Naive thymus-derived CD8-positive, alpha-beta T cell (primary cell): Measurements from ENCODE around the gene SETD7. TPM values are rescaled to one million over a fixed set of nuclear protein-coding genes. Genes with fewer than 3 reads are reported as not detected.
A peak's percentile ranks its signal among the peaks of the same experiment; 100 is the strongest.

Experiments
- ATAC-seq, 2 donors: fragments of 150-1000 bp; cut with Tn5 transposase in 1 of 2; sonication (Bioruptor Pico), chemical (Tn5 transposase) in 1 of 2; 1 replicate in 1 of 2; 2 replicates in 1 of 2; pipeline ENCODE4 v1.10.0; 2021; ENCODE audit warnings: mild to moderate bottlenecking in 2 of 2, moderate library complexity in 2 of 2
- POLR2A ChIA-PET: fragments of 350-600 bp; sonication (Branson Sonifier 250); formaldehyde crosslinking; loops from one replicate; lab custom pipeline; 2021; ENCODE audit warnings: antibody characterized with exemption; lab: Charles Lee
- DNase-seq, 10 donors: peaks; one replicate each; pipeline versions ENCODE4 v3.0.0 to v3.0.0-alpha.2; 2020 to 2022
- H3K27ac Mint-ChIP-seq, 10 donors: one replicate each; pipeline ENCODE4 v1.8.0; 2020 to 2022; ENCODE audit warnings: mild to moderate bottlenecking in 10 of 10, mixed read lengths in 10 of 10, moderate library complexity in 4 of 10, inconsistent platforms in 1 of 10
- H3K27me3 Mint-ChIP-seq, 5 donors: one replicate each; pipeline ENCODE4 v1.8.0; 2021 to 2022; ENCODE audit warnings: mixed read lengths in 5 of 5
- H3K36me3 Mint-ChIP-seq, 3 donors: one replicate each; pipeline ENCODE4 v1.8.0; 2020 to 2022; ENCODE audit warnings: mixed read lengths in 3 of 3, mild to moderate bottlenecking in 2 of 3, inconsistent platforms in 1 of 3
- H3K4me1 Mint-ChIP-seq, 4 donors: one replicate each; pipeline ENCODE4 v1.8.0; 2021 to 2022; ENCODE audit warnings: mixed read lengths in 4 of 4
- H3K4me3 Mint-ChIP-seq, 10 donors: one replicate each; pipeline ENCODE4 v1.8.0; 2020 to 2022; ENCODE audit warnings: mild to moderate bottlenecking in 10 of 10, mixed read lengths in 10 of 10, moderate library complexity in 6 of 10, inconsistent platforms in 1 of 10
- H3K9me3 Mint-ChIP-seq, 9 donors: one replicate each; pipeline ENCODE4 v1.8.0; 2020 to 2022; ENCODE audit warnings: mixed read lengths in 9 of 9, mild to moderate bottlenecking in 3 of 9, inconsistent platforms in 1 of 9, moderate library complexity in 1 of 9
- polyA plus RNA-seq, 3 donors: library from polyadenylated mRNA; unstranded; fragments of 300-500 nt; fragmentation: Illumina TruSeq; gene quantifications; one replicate each; pipeline ENCODE4 v1.2.3, GENCODE V29; 2021
- total RNA-seq, 8 experiments: library from RNA in 2 of 8; stranded (reverse) in 2 of 8; gene quantifications; one replicate each; pipeline ENCODE4 v1.2.3 and lab custom pipeline; 2021 to 2026

The SETD7 gene
- total and polyA plus RNA-seq, 5 experiments from 2014 or later: 0.09 to 2.7 (median 0.36) TPM

DNA sequence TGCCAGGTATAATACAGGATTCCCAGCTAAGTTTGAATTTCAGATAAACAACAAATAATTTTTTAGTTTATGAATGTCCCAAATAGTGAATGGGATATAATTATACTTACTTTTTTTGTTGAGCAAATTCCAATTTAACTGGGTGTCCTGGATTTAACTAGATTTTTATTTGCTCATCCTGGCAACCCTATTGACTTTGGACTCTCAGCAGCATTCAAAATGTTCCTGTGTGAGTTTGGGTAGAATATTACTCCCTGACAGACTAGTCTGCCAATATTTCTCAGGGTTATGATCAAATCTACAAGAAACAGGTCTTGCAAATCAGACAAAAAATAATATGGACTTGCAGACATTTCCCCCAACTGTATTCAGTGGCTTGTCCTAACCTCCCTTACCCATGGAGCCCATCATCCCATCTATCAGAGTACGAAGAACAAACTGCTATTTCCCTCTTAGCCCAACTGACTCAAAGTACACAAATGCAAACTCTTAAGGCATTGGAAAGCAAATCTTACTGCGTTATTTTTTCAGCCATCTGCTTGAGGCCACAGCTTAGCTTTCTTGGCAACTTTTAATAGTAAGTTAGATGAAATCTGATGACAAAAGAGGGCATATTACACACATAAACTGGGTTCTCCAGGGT, 20.7 kb downstream of the SETD7 start:
- Mint-ChIP-seq H3K4me1 (peaks cover 0 to 3% (median under 1%) of the 10 kb centered on the region in 4 donors), H3K4me3 (no peak overlapping the region), H3K27ac (no peak overlapping the region), H3K36me3 (no peaks in the 10 kb centered on the region), H3K27me3 (peaks cover 0 to 4% (median 0%) of the 10 kb centered on the region in 5 donors), H3K9me3 (no peaks in the 10 kb centered on the region)
- POLR2A ChIA-PET: interaction anchor here (0.7 kb wide), 1 partner anchor 30 kb away, joined by 3 read pairs; no protein-coding TSS in a partner anchor
- DNase-seq: no peak
- ATAC-seq: no peak

DNA sequence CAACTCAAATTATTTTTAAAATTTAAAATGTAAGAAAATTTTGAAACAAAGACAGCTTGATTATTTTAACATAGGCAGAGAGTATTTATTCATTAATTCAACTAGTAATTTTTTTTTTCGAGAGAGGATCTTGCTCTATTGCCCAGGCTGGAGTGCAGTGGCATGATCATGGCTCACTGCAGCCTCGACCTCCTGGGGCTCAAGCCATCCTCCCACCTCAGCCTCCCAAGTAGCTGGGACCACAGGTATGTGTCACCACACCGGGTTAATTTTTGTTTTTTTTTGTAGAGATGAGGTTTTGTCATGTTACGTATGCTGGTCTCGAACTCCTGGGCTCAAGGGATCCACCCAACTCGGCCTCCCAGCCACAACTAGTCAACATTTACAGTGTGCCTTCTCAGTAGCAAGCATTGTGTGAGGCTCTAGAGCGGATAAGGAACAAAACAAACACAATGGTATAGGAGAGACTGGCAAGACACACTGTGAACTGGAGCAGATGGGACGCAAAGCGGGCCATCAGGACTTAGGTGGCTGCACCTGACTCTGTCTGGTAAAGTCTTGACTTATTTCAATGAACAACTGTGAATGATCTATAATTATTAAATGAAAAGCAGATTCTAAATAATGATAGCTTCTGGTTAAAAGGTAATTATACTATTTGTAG, 21.6 kb downstream of the SETD7 start:
- POLR2A ChIA-PET: interaction anchor here (0.7 kb wide), 1 partner anchor 29 kb away, joined by 3 read pairs; no protein-coding TSS in a partner anchor
- H3K9me3 Mint-ChIP-seq: no peaks in the 10 kb centered on the region
- H3K27me3 Mint-ChIP-seq: peaks cover 0 to 4% (median 0%) of the 10 kb centered on the region in 5 donors
- no peak overlapping the region for H3K27ac Mint-ChIP-seq
- DNase-seq: no peak
- no peak for ATAC-seq
- no peaks in the 10 kb centered on the region for H3K36me3 Mint-ChIP-seq
- peaks cover 0 to 3% (median under 1%) of the 10 kb centered on the region in 4 donors for H3K4me1 Mint-ChIP-seq
- H3K4me3 Mint-ChIP-seq: no peak overlapping the region

DNA sequence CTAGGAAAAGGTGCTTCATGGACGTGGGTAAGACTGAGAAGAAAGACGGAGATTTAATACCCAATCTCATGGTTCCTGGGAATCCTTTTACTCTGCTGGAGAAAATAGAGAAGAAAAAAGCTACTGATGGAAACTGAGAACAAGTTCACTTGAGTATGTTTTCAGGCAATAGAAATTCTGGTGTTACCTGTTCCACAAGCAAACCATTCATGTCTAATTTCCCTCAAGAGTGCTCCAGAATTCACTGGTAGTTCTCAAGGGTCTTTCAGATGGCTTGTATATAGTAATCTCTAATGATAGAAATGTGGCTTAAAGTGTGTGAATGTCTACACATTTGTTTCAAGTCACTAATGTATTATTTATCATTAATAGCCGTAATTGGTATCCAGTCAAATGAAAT, 22.5 kb downstream of the SETD7 start:
- Mint-ChIP-seq H3K27ac (no peak overlapping the region), H3K4me1 (peaks cover 0 to 3% (median 2%) of the 10 kb centered on the region in 4 donors), H3K9me3 (no peaks in the 10 kb centered on the region), H3K36me3 (no peaks in the 10 kb centered on the region), H3K27me3 (peaks cover 0 to 3% (median 0%) of the 10 kb centered on the region in 5 donors), H3K4me3 (no peak overlapping the region)
- ATAC-seq (no peak), DNase-seq (no peak)
- POLR2A ChIA-PET: no interaction called here

DNA sequence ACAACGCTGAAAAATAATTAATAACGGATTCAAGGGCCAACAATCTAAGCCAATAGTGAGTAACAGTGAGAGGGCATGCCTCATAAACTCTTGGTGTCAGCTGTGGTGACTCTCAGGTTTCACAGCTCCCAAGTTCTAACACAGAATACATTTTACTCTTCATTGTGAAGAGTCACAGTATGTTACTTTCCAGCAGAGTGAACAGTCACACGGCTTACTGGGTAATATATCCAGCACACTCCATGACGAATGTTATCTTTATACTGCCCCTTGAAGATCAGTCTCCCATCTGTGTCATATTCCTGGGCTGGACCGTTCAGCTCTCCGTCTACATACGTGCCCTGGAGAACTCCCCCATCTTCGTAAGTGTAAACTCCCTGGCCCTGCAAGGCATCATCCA, 23.1 kb downstream of the SETD7 start:
- Mint-ChIP-seq H3K36me3 (no peaks in the 10 kb centered on the region), H3K4me3 (no peak overlapping the region), H3K9me3 (no peaks in the 10 kb centered on the region), H3K27me3 (peaks cover 0 to 3% (median 0%) of the 10 kb centered on the region in 5 donors), H3K27ac (no peak overlapping the region), H3K4me1 (peaks cover 0 to 5% (median 2%) of the 10 kb centered on the region in 4 donors)
- no peak for DNase-seq
- ATAC-seq: no peak
- POLR2A ChIA-PET: no interaction called here

DNA sequence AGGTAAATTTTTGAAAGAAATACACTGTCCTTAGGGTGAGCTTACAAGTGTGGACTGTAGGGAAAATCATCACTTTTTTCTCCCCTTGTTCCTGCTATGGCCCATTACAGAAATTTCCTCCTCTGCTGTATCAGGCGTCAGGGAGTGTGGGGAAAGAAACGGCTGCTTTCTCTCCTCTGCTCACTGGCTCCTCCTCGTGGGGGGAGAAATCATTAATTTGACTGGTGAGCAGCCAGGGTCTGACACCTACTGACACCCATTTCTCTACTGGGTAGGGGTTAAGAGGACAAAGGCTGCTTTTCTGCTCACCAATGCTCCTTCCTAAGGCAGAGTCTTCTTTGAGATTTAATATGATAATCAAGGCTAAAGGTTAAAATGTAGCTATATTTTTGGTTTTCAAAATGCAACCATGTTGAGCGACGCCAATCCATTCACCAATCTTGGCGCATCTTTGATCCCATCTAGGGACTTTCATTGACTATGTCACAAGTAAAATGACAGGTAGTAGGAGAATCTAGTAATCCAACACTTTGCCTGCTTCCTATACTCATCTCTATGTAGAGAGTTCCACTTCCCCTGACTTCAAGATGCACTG, 25.1 kb downstream of the SETD7 start:
- H3K4me1 Mint-ChIP-seq: peaks cover 0 to 11% (median 3%) of the 10 kb centered on the region in 4 donors
- H3K4me3 Mint-ChIP-seq: no peak overlapping the region
- POLR2A ChIA-PET: no interaction called here

DNA sequence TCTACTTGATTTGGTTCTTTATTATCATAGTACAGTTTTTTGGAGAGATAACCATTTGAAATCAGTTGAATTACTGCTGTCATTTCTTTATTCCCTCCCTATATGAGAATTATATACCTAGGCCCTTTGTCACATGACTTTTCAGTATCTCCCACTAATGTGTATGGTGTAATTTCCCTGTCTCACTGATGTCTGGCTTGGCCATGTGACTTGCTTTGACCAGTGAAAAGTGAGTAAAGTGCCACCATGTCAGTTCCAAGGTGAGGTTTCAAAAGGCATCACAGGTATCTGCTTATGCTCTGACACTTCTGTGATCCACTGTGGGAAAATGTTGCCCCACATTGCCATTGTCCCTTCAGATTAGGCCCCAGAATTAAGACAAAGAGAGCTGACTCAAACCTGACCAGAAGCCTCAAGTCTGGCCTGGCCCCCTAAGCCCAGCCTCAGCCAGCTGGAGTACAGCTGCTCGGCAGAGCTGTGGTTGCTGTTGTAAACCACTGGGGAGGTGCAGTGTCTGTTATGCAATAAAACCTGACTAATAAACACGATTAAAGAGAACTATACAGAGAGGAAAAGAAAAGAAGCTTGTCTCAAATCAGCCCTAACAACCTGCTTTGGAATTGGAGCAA, 27.5 kb downstream of the SETD7 start:
- POLR2A ChIA-PET: interaction anchor here (0.6 kb wide), 1 partner anchor 203 kb away, joined by 8 read pairs; no protein-coding TSS in a partner anchor
- Mint-ChIP-seq H3K4me3 (no peak overlapping the region), H3K4me1 (peaks cover 2 to 23% (median 10%) of the 10 kb centered on the region in 4 donors), H3K27ac (peak overlapping the region in 2 of 10 donors; percentile 20 to 32), H3K9me3 (no peaks in the 10 kb centered on the region), H3K27me3 (no peaks in the 10 kb centered on the region), H3K36me3 (no peaks in the 10 kb centered on the region)
- ATAC-seq (no peak), DNase-seq (no peak)

More for the DNA sequence above, 25.1 kb downstream of the SETD7 start:
- DNase-seq (peak; percentile 18 to 77 (median 54)), ATAC-seq (peak; percentile 66 to 68)
- H3K27ac Mint-ChIP-seq: no peak overlapping the region
- H3K9me3 Mint-ChIP-seq: no peaks in the 10 kb centered on the region
- no peaks in the 10 kb centered on the region for H3K36me3 Mint-ChIP-seq
- no peaks in the 10 kb centered on the region for H3K27me3 Mint-ChIP-seq

DNA sequence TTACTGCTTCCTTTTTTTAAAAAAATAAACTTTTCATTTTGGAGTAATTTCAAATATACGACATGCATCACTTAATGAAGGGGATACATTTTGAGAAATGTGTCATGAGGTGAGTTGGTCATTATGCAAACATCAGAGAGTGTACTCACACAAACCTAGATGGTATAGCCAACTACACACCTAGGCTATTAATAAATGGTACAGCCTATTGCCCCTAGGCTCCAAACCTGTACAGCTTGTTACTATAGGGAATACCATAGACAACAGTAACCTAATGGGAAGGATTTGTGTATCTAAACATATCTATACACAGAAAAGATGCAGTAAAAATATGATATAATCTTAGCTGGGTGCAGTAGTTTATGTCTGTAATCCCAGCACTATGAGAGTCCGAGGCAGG, 29.1 kb downstream of the SETD7 start:
- ATAC-seq: no peak
- no peak for DNase-seq
- Mint-ChIP-seq H3K4me1 (peaks cover 4 to 29% (median 10%) of the 10 kb centered on the region in 4 donors), H3K9me3 (no peaks in the 10 kb centered on the region), H3K27me3 (no peaks in the 10 kb centered on the region), H3K4me3 (no peak overlapping the region), H3K36me3 (no peaks in the 10 kb centered on the region), H3K27ac (no peak overlapping the region)
- POLR2A ChIA-PET: no interaction called here

DNA sequence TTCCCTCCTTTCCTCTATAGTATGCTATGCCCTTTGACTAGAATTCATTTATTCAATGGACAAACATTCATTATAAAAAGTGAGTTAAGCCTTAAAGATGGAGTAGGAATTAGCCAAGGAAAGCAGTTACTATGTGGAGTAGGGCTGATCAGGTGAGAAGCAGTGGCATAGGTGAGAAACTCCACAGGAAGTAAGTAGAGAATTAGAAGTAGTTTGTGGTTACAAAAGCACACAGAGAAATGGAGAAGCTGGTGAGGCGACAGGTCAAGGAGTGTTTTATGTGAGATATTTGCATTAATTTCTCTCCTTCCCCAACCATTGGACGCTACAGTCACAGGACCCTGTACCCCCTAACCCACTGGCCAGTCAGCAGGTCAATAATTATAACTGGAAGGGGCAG, 30.6 kb downstream of the SETD7 start:
- Mint-ChIP-seq H3K4me1 (peaks cover 3 to 29% (median 9%) of the 10 kb centered on the region in 4 donors), H3K9me3 (no peaks in the 10 kb centered on the region), H3K36me3 (no peaks in the 10 kb centered on the region), H3K4me3 (peak overlapping the region in 1 of 10 donors; percentile 11), H3K27ac (no peak overlapping the region), H3K27me3 (no peaks in the 10 kb centered on the region)
- DNase-seq (no peak), ATAC-seq (no peak)
- POLR2A ChIA-PET: no interaction called here

DNA sequence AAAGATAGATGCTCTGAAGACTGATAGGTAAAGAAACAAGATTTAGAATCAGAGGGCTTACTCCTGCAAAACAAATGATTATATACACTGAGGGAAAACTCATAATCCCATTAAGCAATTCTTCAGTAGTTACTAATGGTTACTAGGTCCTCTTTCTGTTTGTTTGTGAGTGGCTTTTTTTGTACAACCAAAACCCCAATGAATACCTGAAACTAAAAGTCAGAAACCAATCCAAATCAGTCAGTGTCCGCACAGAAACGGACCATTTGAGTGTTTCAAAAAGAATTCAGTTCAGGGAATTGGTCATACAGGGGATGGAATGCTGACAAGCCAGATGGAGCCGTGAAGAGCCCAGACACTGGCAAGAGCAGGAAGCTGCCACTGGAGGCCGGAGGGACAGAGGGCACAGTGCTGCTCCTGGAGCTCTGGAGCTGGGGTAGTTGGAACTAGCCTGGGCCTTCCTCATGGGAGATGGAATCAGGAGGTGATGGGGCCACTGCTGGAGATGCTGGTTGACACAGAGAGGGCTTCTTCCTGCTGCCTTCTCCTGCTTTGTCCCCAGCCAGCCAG, 31.9 kb downstream of the SETD7 start:
- ATAC-seq: no peak
- no peaks in the 10 kb centered on the region for H3K36me3 Mint-ChIP-seq
- H3K27me3 Mint-ChIP-seq: no peaks in the 10 kb centered on the region
- no peak for DNase-seq
- H3K27ac Mint-ChIP-seq: no peak overlapping the region
- POLR2A ChIA-PET: no interaction called here
- no peak overlapping the region for H3K4me3 Mint-ChIP-seq
- H3K9me3 Mint-ChIP-seq: no peaks in the 10 kb centered on the region
- H3K4me1 Mint-ChIP-seq: peaks cover 3 to 29% (median 9%) of the 10 kb centered on the region in 4 donors

DNA sequence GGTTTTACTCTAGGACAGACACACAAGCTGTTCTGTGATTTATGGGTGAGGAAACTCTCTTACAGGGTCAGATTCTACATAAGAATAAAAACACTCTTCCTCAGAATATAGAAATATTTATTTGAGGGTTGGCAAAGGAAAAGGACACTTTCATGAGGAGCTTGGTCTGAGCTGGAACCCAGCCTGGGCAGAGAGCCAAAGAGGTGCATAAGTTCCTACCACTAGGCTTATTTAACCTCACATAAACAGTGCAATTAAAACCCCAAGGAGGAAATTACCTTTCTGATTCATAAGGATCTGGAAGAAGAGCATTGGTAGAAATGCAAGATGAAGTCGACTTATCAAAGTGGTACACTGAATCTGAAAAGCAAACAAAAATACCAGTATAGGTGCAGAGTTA, 32.9 kb downstream of the SETD7 start:
- Mint-ChIP-seq H3K4me3 (no peak overlapping the region), H3K27me3 (no peaks in the 10 kb centered on the region), H3K4me1 (peaks cover 3 to 23% (median 9%) of the 10 kb centered on the region in 4 donors), H3K36me3 (no peaks in the 10 kb centered on the region), H3K9me3 (no peaks in the 10 kb centered on the region), H3K27ac (no peak overlapping the region)
- POLR2A ChIA-PET: no interaction called here
- no peak for DNase-seq
- no peak for ATAC-seq

DNA sequence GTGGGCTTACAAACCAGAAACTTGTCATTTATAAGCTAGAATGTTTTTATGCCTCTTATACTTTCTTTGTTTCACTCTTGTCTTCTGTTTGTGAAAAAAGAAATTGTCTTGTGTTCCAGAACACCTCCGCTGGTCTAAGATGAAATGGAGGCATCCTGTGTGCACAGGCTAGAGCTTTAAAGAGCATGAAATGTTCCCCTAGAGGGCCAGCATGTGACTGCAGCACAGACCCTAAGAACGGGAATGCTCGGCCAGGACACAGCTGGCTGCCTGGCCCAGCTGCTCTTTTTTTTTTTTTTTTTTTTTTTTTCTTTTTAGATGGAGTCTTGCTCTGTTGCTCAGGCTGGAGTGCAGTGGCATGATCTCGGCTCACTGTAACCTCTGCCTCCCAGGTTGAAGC, 33.6 kb downstream of the SETD7 start:
- Mint-ChIP-seq H3K9me3 (no peaks in the 10 kb centered on the region), H3K27me3 (no peaks in the 10 kb centered on the region), H3K36me3 (no peaks in the 10 kb centered on the region), H3K27ac (no peak overlapping the region), H3K4me1 (peaks cover 3 to 23% (median 9%) of the 10 kb centered on the region in 4 donors), H3K4me3 (no peak overlapping the region)
- POLR2A ChIA-PET: interaction anchor here (0.7 kb wide), 1 partner anchor 97 kb away, joined by 7 read pairs; no protein-coding TSS in a partner anchor
- ATAC-seq: no peak
- no peak for DNase-seq

DNA sequence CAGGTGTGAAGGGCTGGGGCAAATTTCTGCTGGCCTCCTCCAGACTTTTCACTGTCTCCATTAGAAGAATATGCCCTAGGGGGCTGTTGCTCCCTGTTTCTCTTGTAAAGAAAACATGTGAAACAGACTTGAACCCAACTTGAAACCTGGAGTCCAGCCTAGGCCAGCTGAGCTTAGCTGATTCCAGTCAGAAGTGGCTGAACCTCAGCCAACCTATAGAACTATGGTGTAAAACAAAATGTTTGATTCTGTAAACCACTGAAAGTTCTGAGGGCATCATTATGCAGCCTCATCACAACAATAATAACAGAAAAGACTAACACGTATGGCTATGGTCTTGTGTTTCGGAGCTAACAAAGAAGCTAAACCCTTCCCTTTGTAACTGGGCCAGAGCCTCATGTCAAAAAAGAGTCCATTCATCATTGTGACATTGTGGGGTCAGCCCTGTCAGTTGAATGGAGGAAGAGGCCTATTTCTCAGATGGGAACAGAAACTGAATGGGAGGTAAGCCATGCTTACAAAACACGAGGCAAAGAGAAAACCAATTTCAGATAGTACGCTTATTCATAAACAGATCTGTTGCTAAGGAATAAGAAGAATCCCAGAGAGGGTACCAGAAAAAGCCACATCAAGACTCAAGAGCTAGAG, 34.1 kb downstream of the SETD7 start:
- no peaks in the 10 kb centered on the region for H3K27me3 Mint-ChIP-seq
- peaks cover 3 to 23% (median 9%) of the 10 kb centered on the region in 4 donors for H3K4me1 Mint-ChIP-seq
- no peak for DNase-seq
- no peak overlapping the region for H3K27ac Mint-ChIP-seq
- H3K9me3 Mint-ChIP-seq: no peaks in the 10 kb centered on the region
- no peaks in the 10 kb centered on the region for H3K36me3 Mint-ChIP-seq
- ATAC-seq: no peak
- H3K4me3 Mint-ChIP-seq: no peak overlapping the region
- POLR2A ChIA-PET: interaction anchor here (0.7 kb wide), 1 partner anchor 97 kb away, joined by 7 read pairs; no protein-coding TSS in a partner anchor
